GM23338 (cell line): ENCODE measurements around the gene UTS2. TPM values are rescaled to one million over a fixed set of nuclear protein-coding genes. Genes with fewer than 3 reads are reported as not detected.

Experiments
- ATAC-seq: fragments of 200-7000 bp; cut with Tn5 transposase; 3 replicates; pipeline ENCODE4 v1.9.1; 2020
- DNase-seq: peaks from one replicate; pipeline ENCODE4 v3.0.0-alpha.2; 2015; ENCODE audit warnings: low spot score
- H2AFZ ChIP-seq: fragments of 200-600 bp; sonication (generic); 2 replicates; pipeline ENCODE4 v1.8.0; 2016; ENCODE audit warnings: antibody characterized with exemption, mild to moderate bottlenecking, moderate library complexity
- H3F3A ChIP-seq: fragments of 200-600 bp; sonication (generic); replicated peaks from 2 replicates; pipeline ENCODE4 v1.8.0; 2017; ENCODE audit warnings: antibody characterized with exemption, mixed run types, low read depth
- H3K27ac ChIP-seq: fragments of 200-600 bp; sonication (generic); 2 replicates; pipeline ENCODE4 v1.6.1; 2016; ENCODE audit warnings: low read depth
- H3K27me3 ChIP-seq: fragments of 200-600 bp; sonication (generic); 2 replicates; pipeline ENCODE4 v1.8.0; 2016; ENCODE audit warnings: mild to moderate bottlenecking, mixed run types, moderate library complexity; ENCODE audit not compliant: insufficient read depth
- H3K36me3 ChIP-seq: fragments of 200-600 bp; sonication (generic); 2 replicates; pipeline ENCODE4 v1.8.0; 2016; ENCODE audit warnings: mild to moderate bottlenecking; ENCODE audit not compliant: insufficient read depth
- H3K4me1 ChIP-seq: fragments of 200-600 bp; sonication (generic); 2 replicates; pipeline ENCODE4 v1.8.0; 2016; ENCODE audit warnings: mild to moderate bottlenecking, moderate library complexity; ENCODE audit not compliant: insufficient read depth
- H3K4me2 ChIP-seq: fragments of 200-600 bp; sonication (generic); 2 replicates; pipeline ENCODE4 v1.7.1; 2017; ENCODE audit warnings: mixed run types
- H3K4me3 ChIP-seq: fragments of 200-600 bp; sonication (generic); 2 replicates; pipeline ENCODE4 v1.6.1; 2016; ENCODE audit warnings: mixed run types
- H3K79me2 ChIP-seq: fragments of 200-600 bp; sonication (generic); replicated peaks from 2 replicates; pipeline ENCODE4 v1.8.0; 2017; ENCODE audit warnings: mild to moderate bottlenecking; ENCODE audit not compliant: insufficient read depth
- H3K9me2 ChIP-seq: fragments of 200-600 bp; sonication (generic); 2 replicates; pipeline ENCODE4 v1.8.0; 2017; ENCODE audit not compliant: insufficient read depth
- H4K20me1 ChIP-seq: fragments of 200-600 bp; sonication (generic); replicated peaks from 2 replicates; pipeline ENCODE4 v1.8.0; 2017; ENCODE audit warnings: mild to moderate bottlenecking; ENCODE audit not compliant: insufficient read depth
- H3K27ac Mint-ChIP-seq: 2 replicates; pipeline ENCODE4 v1.8.0; 2020; ENCODE audit warnings: inconsistent platforms, mild to moderate bottlenecking, moderate library complexity, mixed read lengths
- H3K27me3 Mint-ChIP-seq: 3 replicates; pipeline ENCODE4 v1.8.0; 2022; ENCODE audit warnings: low read depth, mild to moderate bottlenecking, moderate library complexity, mixed read lengths, inconsistent platforms; ENCODE audit not compliant: insufficient read depth, poor library complexity
- H3K36me3 Mint-ChIP-seq: 3 replicates; pipeline ENCODE4 v1.8.0; 2021; ENCODE audit warnings: low read depth, mild to moderate bottlenecking, inconsistent platforms, moderate library complexity, mixed read lengths
- H3K4me1 Mint-ChIP-seq: 3 replicates; pipeline ENCODE4 v1.8.0; 2020; ENCODE audit warnings: mild to moderate bottlenecking, inconsistent platforms, mixed read lengths
- H3K4me3 Mint-ChIP-seq: 3 replicates; pipeline ENCODE4 v1.8.0; 2021; ENCODE audit warnings: moderate library complexity, mild to moderate bottlenecking, inconsistent platforms, mixed read lengths
- H3K9me3 Mint-ChIP-seq: 3 replicates; pipeline ENCODE4 v1.8.0; 2020; ENCODE audit warnings: moderate library complexity, mild to moderate bottlenecking, inconsistent platforms, mixed read lengths
- ETS1 ChIP-seq: IDR thresholded peaks from 2 replicates; pipeline ENCODE4 v1.6.1; 2016; ENCODE audit warnings: antibody characterized with exemption
- EZH2 ChIP-seq: fragments of 200-600 bp; sonication (generic); IDR thresholded peaks from one replicate; pipeline ENCODE4 v1.8.0; 2017; ENCODE audit warnings: antibody characterized with exemption, mild to moderate bottlenecking, low read depth; ENCODE audit not compliant: unreplicated experiment
- EZH2phosphoT487 ChIP-seq: fragments of 200-600 bp; sonication (generic); IDR thresholded peaks from one replicate; pipeline ENCODE4 v1.8.1; 2018; ENCODE audit warnings: antibody characterized with exemption; ENCODE audit not compliant: unreplicated experiment
- JUNB ChIP-seq: IDR thresholded peaks from one replicate; pipeline ENCODE4 v1.6.1; 2016; ENCODE audit warnings: antibody characterized with exemption; ENCODE audit not compliant: unreplicated experiment
- REST ChIP-seq: IDR thresholded peaks from one replicate; pipeline ENCODE4 v1.6.1; 2018; ENCODE audit warnings: antibody characterized with exemption; ENCODE audit not compliant: unreplicated experiment
- ZNF114 ChIP-seq: fragments of 250-450 bp; sonication (Bioruptor Pico); IDR thresholded peaks from 2 replicates; pipeline ENCODE4 v1.5.0; 2020; ENCODE audit warnings: mild to moderate bottlenecking, moderate library complexity
- ZNF462 ChIP-seq: fragments of 250-450 bp; sonication (Bioruptor Pico); IDR thresholded peaks from 2 replicates; pipeline ENCODE4 v1.5.0; 2020; ENCODE audit warnings: mild to moderate bottlenecking, moderate library complexity
- polyA plus RNA-seq: library from polyadenylated mRNA; unstranded; fragments of >200 nt; fragmentation: Nextera tagmentation; extraction: Ambion mirVana; gene quantifications from 2 replicates; pipeline ENCODE4 v1.2.1, GENCODE V29; 2016
- total RNA-seq: library from RNA; depleted of rRNA; stranded (reverse); fragments of >200 nt; shearing (Covaris generic); gene quantifications from 2 replicates; pipeline ENCODE4 v1.2.3, GENCODE V29; 2014

UTS2 gene
- total and polyA plus RNA-seq, 2 experiments from 2014 or later, result not detected

- TF ChIP-seq EZH2 (no peak), REST (no peak)
Measured at GRCh38 chr1:7845761-7846160, 7.1 kb downstream of the UTS2 start (continued).

- peaks cover 34% of the 10 kb centered on the region for H3K36me3 Mint-ChIP-seq
- Histone ChIP-seq H3K36me3 (peaks cover 24% of the 10 kb centered on the region), H2AFZ (no peak overlapping the region), H3K4me1 (no peaks in the 10 kb centered on the region), H3K79me2 (no peaks in the 10 kb centered on the region), H3F3A (no peaks in the 10 kb centered on the region), H3K9me2 (no peaks in the 10 kb centered on the region), H3K4me2 (no peak overlapping the region), H3K27me3 (no peaks in the 10 kb centered on the region), H4K20me1 (no peaks in the 10 kb centered on the region; the same call in 1 of the 2 replicates), H3K4me3 (no peak overlapping the region), H3K27ac (no peak overlapping the region)
- no peak for DNase-seq
- no peak overlapping the region for H3K27ac Mint-ChIP-seq
- H3K4me3 Mint-ChIP-seq, result no peak overlapping the region
- TF ChIP-seq ZNF114 (CRISPR knock-in tag) (no peak), JUNB (no peak), ZNF462 (CRISPR knock-in tag) (no peak), ETS1 (no peak), EZH2phosphoT487 (no peak)
- no peak for ATAC-seq
- H3K27me3 Mint-ChIP-seq, result peaks cover 4% of the 10 kb centered on the region
- H3K9me3 Mint-ChIP-seq, result peaks cover 11% of the 10 kb centered on the region; the same call in 2 of the 3 replicates
- H3K4me1 Mint-ChIP-seq, result no peaks in the 10 kb centered on the region
Measured at GRCh38 chr1:7842517-7842916, 10.3 kb downstream of the UTS2 start.
